CD8-positive, alpha-beta memory T cell (primary cell): ENCODE results near the gene CCDC177. TPM values are rescaled to one million over a fixed set of nuclear protein-coding genes. Genes with fewer than 3 reads are reported as not detected.

Source experiments
- CTCF ChIA-PET: fragments of 350-600 bp; sonication (Branson Sonifier 250); formaldehyde crosslinking; loops from one replicate; lab custom pipeline; 2021; ENCODE audit warnings: antibody characterized with exemption; lab: Charles Lee
- POLR2A ChIA-PET: fragments of 350-600 bp; sonication (Branson Sonifier 250); formaldehyde crosslinking; loops from one replicate; lab custom pipeline; 2021; ENCODE audit warnings: antibody characterized with exemption; lab: Charles Lee
- DNase-seq, 5 donors: peaks; one replicate each; pipeline versions ENCODE4 v3.0.0 to v3.0.0-alpha.2; 2020 to 2022; ENCODE audit warnings: mixed read lengths in 1 of 5
- H3K27ac ChIP-seq: one replicate; pipeline ENCODE4 v1.7.0; 2013; ENCODE audit warnings: low read depth, mild to moderate bottlenecking, low read length, moderate library complexity
- H3K27me3 ChIP-seq: 2 replicates; pipeline ENCODE4 v1.7.0; 2013; ENCODE audit warnings: low read length, mild to moderate bottlenecking; ENCODE audit not compliant: insufficient read depth, poor library complexity, severe bottlenecking
- H3K36me3 ChIP-seq: 2 replicates; pipeline ENCODE4 v1.7.0; 2013; ENCODE audit warnings: mild to moderate bottlenecking, low read length, moderate library complexity; ENCODE audit not compliant: insufficient read depth
- H3K4me1 ChIP-seq: 2 replicates; pipeline ENCODE4 v1.7.0; 2013; ENCODE audit warnings: mild to moderate bottlenecking, low read length, moderate library complexity; ENCODE audit not compliant: insufficient read depth
- H3K4me3 ChIP-seq: 2 replicates; pipeline ENCODE4 v1.7.0; 2013; ENCODE audit warnings: mild to moderate bottlenecking, low read length
- H3K9me3 ChIP-seq: 2 replicates; pipeline ENCODE4 v1.7.0; 2013; ENCODE audit warnings: mild to moderate bottlenecking, low read length
- H3K27ac Mint-ChIP-seq, 8 donors: one replicate each; pipeline ENCODE4 v1.8.0; 2020 to 2021; ENCODE audit warnings: mixed read lengths in 8 of 8, mild to moderate bottlenecking in 6 of 8, inconsistent platforms in 3 of 8, moderate library complexity in 3 of 8
- H3K27me3 Mint-ChIP-seq, 2 donors: one replicate each; pipeline ENCODE4 v1.8.0; 2020 to 2021; ENCODE audit warnings: mixed read lengths in 2 of 2, mild to moderate bottlenecking in 1 of 2, moderate library complexity in 1 of 2
- H3K36me3 Mint-ChIP-seq, 3 donors: one replicate each; pipeline ENCODE4 v1.8.0; 2020 to 2021; ENCODE audit warnings: mixed read lengths in 3 of 3, inconsistent platforms in 1 of 3, mild to moderate bottlenecking in 1 of 3
- H3K4me1 Mint-ChIP-seq, 3 donors: one replicate each; pipeline ENCODE4 v1.8.0; 2020 to 2021; ENCODE audit warnings: mixed read lengths in 3 of 3, inconsistent platforms in 1 of 3, mild to moderate bottlenecking in 1 of 3
- H3K4me3 Mint-ChIP-seq, 7 donors: one replicate each; pipeline ENCODE4 v1.8.0; 2020 to 2021; ENCODE audit warnings: mixed read lengths in 7 of 7, mild to moderate bottlenecking in 6 of 7, moderate library complexity in 4 of 7, inconsistent platforms in 2 of 7
- H3K9me3 Mint-ChIP-seq, 5 donors: one replicate each; pipeline ENCODE4 v1.8.0; 2020 to 2022; ENCODE audit warnings: mixed read lengths in 5 of 5, mild to moderate bottlenecking in 3 of 5, moderate library complexity in 2 of 5, inconsistent platforms in 1 of 5
- polyA plus RNA-seq: library from polyadenylated mRNA; unstranded; fragments of 300-500 nt; fragmentation: Illumina TruSeq; gene quantifications from one replicate; pipeline ENCODE4 v1.2.3, GENCODE V29; 2021
- total RNA-seq, 2 experiments: library from RNA; stranded (reverse); gene quantifications; one replicate each; pipeline ENCODE4 v1.2.3, GENCODE V29; 2021

CCDC177 gene
- total and polyA plus RNA-seq, 3 experiments from 2014 or later, result not detected

DNA sequence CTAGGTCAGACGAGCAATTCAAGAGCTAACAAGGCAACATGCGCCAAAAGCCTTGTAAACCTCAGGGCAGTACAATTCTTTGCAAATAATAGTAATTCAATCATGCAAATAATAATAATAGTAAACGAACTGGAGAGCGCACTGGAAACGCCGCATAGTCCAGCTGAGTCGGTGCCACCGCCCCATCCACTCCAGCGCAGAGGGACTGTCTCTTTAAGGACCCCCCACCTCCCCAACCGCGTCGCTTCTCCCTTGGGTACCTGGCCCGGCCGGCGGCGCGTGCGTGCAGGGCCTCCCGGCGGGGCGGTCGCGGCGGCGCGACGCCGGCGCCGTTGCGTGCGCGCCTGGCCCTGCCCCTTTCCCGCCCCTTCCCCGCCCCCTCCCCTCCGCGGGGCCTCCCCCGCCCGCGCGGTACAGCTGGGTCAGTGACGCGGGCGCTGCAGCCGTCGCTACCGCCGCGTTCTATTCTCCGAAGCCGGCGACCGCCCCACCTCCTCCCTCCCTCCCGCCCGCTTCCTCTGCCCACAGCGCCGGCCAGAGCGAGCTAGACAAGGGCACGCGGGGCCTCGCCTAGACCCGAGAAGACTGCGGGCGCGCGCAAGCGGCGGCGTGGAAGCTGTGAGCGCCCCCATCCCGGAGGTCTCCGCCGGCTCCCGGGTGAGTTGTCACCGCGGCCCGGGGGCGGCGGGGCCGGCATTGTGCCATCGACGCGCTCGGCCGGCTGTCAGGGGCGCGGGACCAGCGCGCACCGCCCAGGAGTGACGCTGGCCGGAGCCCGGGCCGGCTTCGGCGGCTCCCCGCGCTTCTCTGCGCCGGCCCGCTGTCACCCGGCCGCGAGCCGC, 36.7 kb upstream of the CCDC177 start, which contains the start of gene SUSD6:
Gene SUSD6, plus strand, starts transcription at position 425 of the 842 bp plus-strand sequence. CDS start 46,997 bp downstream, outside the sequence.
- Histone ChIP-seq H3K36me3 (no peaks in the 10 kb centered on the region), H3K4me3 (peak within 1 kb of the TSS; percentile 81), H3K27me3 (no peaks in the 10 kb centered on the region), H3K27ac (peak within 1 kb of the TSS; percentile 66), H3K9me3 (no peaks in the 10 kb centered on the region), H3K4me1 (peaks cover 59% of the 10 kb centered on the region)
- Mint-ChIP-seq H3K27ac (peak within 1 kb of the TSS; percentile 95 to 100 (median 100)), H3K36me3 (peaks cover 0 to 3% (median 1%) of the 10 kb centered on the region in 3 donors), H3K9me3 (no peaks in the 10 kb centered on the region), H3K4me1 (peaks cover 55 to 57% (median 56%) of the 10 kb centered on the region in 3 donors), H3K27me3 (peaks cover 0 to 5% of the 10 kb centered on the region in 2 donors), H3K4me3 (peak within 1 kb of the TSS; percentile 86 to 99 (median 91))
- ChIA-PET CTCF (interaction anchor here (0.9 to 1.8 kb wide), 6 partner anchors 11 to 116 kb away, joined by 3 to 6 read pairs (median 4); no protein-coding TSS in a partner anchor), POLR2A (interaction anchor here (0.6 to 3.2 kb wide), 6 partner anchors 13 to 156 kb away, joined by 3 to 30 read pairs (median 7); partner anchors contain the start of gene SRSF5)
- DNase-seq, result peak; percentile 82 to 92 (median 85)

DNA sequence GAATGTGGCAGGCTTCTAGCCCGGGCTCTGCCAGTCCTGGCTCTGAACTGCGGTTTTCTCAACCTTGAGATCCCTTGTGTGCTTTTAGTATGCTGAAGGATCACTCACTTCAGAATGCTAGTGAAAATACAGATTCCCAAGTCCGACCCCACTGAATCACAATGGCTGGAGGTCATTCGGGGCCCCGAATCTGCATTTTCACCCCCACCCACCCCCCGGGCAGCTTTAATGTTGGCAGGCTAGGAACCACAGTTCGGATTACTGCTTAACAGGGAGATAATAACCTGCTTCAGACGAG, 36.2 kb upstream of the CCDC177 start:
- H3K27me3 ChIP-seq, result no peaks in the 10 kb centered on the region
- Mint-ChIP-seq H3K27ac (peak overlapping the region; percentile 84 to 97 (median 92)), H3K27me3 (peaks cover 0 to 5% of the 10 kb centered on the region in 2 donors), H3K4me1 (peaks cover 49 to 51% (median 50%) of the 10 kb centered on the region in 3 donors), H3K9me3 (no peaks in the 10 kb centered on the region), H3K4me3 (peak overlapping the region; percentile 77 to 93 (median 85)), H3K36me3 (peaks cover 0 to 3% (median 1%) of the 10 kb centered on the region in 3 donors)
- H3K4me3 ChIP-seq, result peak overlapping the region; percentile 81
- H3K9me3 ChIP-seq, result no peaks in the 10 kb centered on the region
- CTCF ChIA-PET, result interaction anchor here (1.0 to 1.3 kb wide), 2 partner anchors 102 to 116 kb away, joined by 3 to 6 read pairs; no protein-coding TSS in a partner anchor
- POLR2A ChIA-PET, result interaction anchor here (0.6 to 3.2 kb wide), 4 partner anchors 13 to 156 kb away, joined by 5 to 30 read pairs (median 8); partner anchors contain the start of gene SRSF5
- peak overlapping the region; percentile 62 for H3K27ac ChIP-seq
- H3K36me3 ChIP-seq, result no peaks in the 10 kb centered on the region
- DNase-seq, result no peak
- H3K4me1 ChIP-seq, result peaks cover 54% of the 10 kb centered on the region

DNA sequence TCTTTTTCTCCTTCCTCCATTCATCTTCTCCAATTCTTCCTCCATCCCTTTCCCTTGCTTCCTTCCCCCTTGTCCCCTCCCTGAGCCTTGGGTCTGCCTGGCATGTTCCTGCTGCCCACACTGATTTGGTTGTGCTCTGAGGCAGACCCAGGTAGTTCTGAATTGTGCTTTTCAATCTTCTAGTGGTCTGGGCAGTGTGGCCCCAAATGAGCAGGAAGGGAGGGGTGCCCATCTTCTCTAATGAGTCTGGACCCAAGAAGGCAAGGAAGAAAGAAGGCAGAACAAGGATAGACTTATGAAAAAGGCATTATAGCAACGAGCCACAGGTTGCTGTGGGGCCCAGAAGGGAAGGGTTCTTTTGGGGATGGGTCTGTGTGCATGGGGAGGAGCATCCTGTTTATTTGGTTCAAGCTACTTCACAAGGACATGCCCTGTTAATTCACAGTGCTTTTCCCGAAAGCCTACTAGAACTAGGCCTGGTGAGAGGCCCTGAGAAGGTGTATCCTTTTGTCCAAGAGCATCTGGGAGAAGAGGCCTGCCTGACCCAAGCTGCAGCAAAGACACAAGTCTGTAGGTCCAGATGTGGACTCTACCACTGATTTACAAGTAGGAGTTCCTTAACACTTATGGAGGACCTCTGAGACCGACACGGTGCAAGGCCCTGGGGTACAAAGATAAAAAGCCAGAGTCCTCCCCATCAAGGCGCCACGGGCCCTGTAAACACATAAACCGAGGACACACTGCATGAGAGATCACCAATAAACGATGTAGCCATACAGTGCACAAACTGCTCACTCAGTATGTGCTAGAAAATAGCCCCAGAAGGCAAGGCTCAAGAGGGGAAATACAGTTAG, 35.6 kb upstream of the CCDC177 start:
- Mint-ChIP-seq H3K4me3 (peak overlapping the region; percentile 77 to 93 (median 85)), H3K4me1 (peaks cover 43 to 45% (median 44%) of the 10 kb centered on the region in 3 donors), H3K9me3 (no peaks in the 10 kb centered on the region), H3K27me3 (peaks cover 0 to 5% of the 10 kb centered on the region in 2 donors), H3K27ac (peak overlapping the region; percentile 84 to 97 (median 92)), H3K36me3 (peaks cover 0 to 3% (median 0%) of the 10 kb centered on the region in 3 donors)
- ChIA-PET CTCF (interaction anchor here (1.0 to 6.4 kb wide), 3 partner anchors 103 to 117 kb away, joined by 3 to 41 read pairs (median 6); no protein-coding TSS in a partner anchor), POLR2A (interaction anchor here (1.0 to 3.2 kb wide), 3 partner anchors 14 to 157 kb away, joined by 8 to 30 read pairs (median 9); partner anchors contain the start of gene SRSF5)
- Histone ChIP-seq H3K4me1 (peaks cover 48% of the 10 kb centered on the region), H3K27me3 (no peaks in the 10 kb centered on the region), H3K27ac (peak overlapping the region; percentile 62), H3K9me3 (no peaks in the 10 kb centered on the region), H3K36me3 (no peaks in the 10 kb centered on the region), H3K4me3 (peak overlapping the region; percentile 81)
- no peak for DNase-seq

DNA sequence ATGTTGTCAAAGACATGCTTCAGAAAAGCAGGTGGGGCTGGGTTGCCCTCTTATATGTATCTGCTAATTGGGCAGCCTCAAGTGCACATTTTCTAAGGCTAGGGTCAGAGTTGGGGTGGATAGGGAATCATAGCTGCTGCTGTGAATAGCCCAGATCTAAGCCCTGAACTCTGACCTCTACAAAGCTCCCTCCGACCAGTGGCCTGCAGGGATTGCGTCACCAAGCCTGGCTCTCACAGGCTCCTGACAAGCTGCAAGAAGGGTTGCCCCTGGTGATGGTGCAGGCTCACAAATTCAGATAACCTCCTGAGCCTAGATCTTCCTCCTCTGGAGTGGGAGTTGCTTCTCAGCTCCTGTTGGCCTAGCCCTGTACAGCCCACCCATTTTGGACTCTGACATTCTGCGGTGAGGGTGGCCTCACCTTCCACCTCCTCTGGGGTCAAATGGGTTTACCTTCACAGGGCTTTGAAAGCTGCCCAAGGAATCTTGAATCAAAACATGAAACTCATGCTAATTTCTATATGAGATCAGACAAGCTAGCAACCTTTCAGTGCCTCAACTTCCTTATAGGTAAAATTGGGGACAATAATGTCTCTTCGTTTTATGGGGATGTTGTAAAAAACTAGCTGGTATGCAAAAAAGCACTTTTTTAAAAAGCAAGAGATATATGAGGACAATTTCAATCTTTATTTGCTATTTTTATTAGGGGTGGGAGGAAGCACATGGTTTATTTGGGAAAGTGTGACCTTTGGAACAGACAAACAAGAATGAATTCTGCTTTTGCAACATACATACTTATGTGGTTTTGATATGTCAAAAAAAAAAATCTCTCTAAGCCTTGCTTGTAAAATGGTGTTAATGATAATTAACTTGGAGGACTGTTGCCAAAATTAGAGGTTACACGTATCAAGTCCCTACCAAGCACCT, 31.9 kb upstream of the CCDC177 start:
- POLR2A ChIA-PET, result no interaction called here
- H3K27me3 ChIP-seq, result no peaks in the 10 kb centered on the region
- H3K36me3 ChIP-seq, result no peaks in the 10 kb centered on the region
- Mint-ChIP-seq H3K9me3 (no peaks in the 10 kb centered on the region), H3K4me3 (no peak overlapping the region), H3K27ac (no peak overlapping the region), H3K4me1 (peaks cover 12 to 17% (median 14%) of the 10 kb centered on the region in 3 donors), H3K36me3 (no peaks in the 10 kb centered on the region), H3K27me3 (peaks cover 0 to 2% of the 10 kb centered on the region in 2 donors)
- no peak overlapping the region for H3K27ac ChIP-seq
- H3K4me1 ChIP-seq, result peaks cover 20% of the 10 kb centered on the region
- H3K9me3 ChIP-seq, result no peaks in the 10 kb centered on the region
- CTCF ChIA-PET, result interaction anchor here (1.4 to 6.4 kb wide), 3 partner anchors 21 to 153 kb away, joined by 3 to 41 read pairs (median 8); no protein-coding TSS in a partner anchor
- no peak for DNase-seq
- no peak overlapping the region for H3K4me3 ChIP-seq

DNA sequence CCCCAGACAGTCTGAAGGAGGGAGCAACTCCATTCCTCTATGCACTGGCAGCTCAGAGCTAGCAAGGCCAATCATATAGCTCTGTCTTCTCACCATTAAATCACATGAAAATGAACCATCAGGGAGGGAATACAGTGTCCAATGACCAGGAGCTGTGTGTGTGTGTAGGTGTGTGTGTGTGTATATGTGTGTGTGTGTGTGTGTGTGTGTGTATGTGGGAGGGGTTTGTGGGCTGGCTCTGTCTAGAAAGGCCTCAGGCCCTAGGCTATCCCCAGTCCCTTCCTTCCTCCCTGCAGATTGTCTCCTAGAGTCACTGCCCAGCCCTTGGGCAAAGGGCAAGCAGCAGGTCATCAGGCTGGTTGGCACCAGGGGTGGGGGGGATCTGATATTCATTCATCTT, 31.1 kb upstream of the CCDC177 start:
- Mint-ChIP-seq H3K9me3 (no peaks in the 10 kb centered on the region), H3K4me1 (peaks cover 8 to 13% (median 9%) of the 10 kb centered on the region in 3 donors), H3K36me3 (no peaks in the 10 kb centered on the region), H3K27me3 (peaks cover 0 to 2% of the 10 kb centered on the region in 2 donors), H3K4me3 (no peak overlapping the region), H3K27ac (peak overlapping the region in 1 of 8 donors; percentile 20)
- H3K36me3 ChIP-seq, result no peaks in the 10 kb centered on the region
- peaks cover 16% of the 10 kb centered on the region for H3K4me1 ChIP-seq
- no peak for DNase-seq
- H3K9me3 ChIP-seq, result no peaks in the 10 kb centered on the region
- CTCF ChIA-PET, result interaction anchor here (1.4 to 6.4 kb wide), 3 partner anchors 20 to 121 kb away, joined by 3 to 41 read pairs (median 8); no protein-coding TSS in a partner anchor
- no peak overlapping the region for H3K27ac ChIP-seq
- no peaks in the 10 kb centered on the region for H3K27me3 ChIP-seq
- POLR2A ChIA-PET, result no interaction called here
- H3K4me3 ChIP-seq, result no peak overlapping the region

DNA sequence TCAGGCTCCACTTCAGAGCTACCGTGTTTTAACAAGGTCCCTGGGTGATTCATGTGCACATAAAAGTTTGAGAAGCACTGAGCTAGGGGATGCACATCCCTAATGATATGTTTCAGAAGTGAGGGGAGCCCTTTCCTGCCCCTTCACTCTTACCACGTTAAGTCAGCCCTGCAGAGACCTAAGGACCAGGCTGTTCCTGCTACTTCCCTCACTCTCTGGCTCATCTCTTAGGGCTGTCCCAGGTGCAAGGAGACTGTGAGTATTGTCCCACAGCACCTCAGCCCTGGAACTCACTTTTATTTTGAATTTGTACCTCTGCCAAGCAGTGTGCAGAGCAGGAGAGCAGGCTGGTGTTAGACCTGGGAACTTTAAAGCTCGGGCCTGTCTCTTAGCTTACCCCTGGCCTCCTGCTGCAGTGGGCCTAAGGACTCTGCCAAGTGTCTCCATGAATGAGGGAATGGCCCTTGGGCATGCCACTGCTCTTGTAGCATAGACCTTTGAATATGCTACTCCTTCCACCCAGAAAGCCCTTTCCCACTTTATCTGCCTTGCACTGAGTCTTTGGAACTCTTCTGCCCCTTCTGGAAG, 25.7 kb upstream of the CCDC177 start:
- H3K4me1 ChIP-seq, result no peaks in the 10 kb centered on the region
- Mint-ChIP-seq H3K4me1 (peaks cover 0 to 4% (median 0%) of the 10 kb centered on the region in 3 donors), H3K4me3 (no peak overlapping the region), H3K36me3 (no peaks in the 10 kb centered on the region), H3K27ac (no peak overlapping the region), H3K27me3 (no peaks in the 10 kb centered on the region), H3K9me3 (no peaks in the 10 kb centered on the region)
- H3K36me3 ChIP-seq, result no peaks in the 10 kb centered on the region
- H3K27me3 ChIP-seq, result no peaks in the 10 kb centered on the region
- H3K9me3 ChIP-seq, result no peaks in the 10 kb centered on the region
- ChIA-PET POLR2A (interaction anchor here (0.7 kb wide), 1 partner anchor 25 kb away, joined by 5 read pairs; no protein-coding TSS in a partner anchor), CTCF (interaction anchor here (1.4 kb wide), 1 partner anchor 127 kb away, joined by 3 read pairs; no protein-coding TSS in a partner anchor)
- H3K4me3 ChIP-seq, result no peak overlapping the region
- no peak overlapping the region for H3K27ac ChIP-seq
- DNase-seq, result no peak
